GM12864 (cell line): ENCODE measurements around the gene CXCL6.

Source experiments
- DNase-seq: peaks from one replicate; pipeline ENCODE4 v3.0.0-alpha.2; 2011; ENCODE audit warnings: low read depth
- H3K4me3 ChIP-seq: 2 replicates; pipeline ENCODE4 v1.5.1; 2011; ENCODE audit warnings: mild to moderate bottlenecking, low read depth, low read length, control low read depth
- TF ChIP-seq, protein P1 (sequence below): IDR thresholded peaks from 2 replicates; pipeline ENCODE4 v1.5.1; 2011; ENCODE audit warnings: low read depth, mild to moderate bottlenecking, moderate library complexity, low read length, control low read depth, inconsistent platforms; ENCODE audit errors: missing control alignments

Gene CXCL6

DNA sequence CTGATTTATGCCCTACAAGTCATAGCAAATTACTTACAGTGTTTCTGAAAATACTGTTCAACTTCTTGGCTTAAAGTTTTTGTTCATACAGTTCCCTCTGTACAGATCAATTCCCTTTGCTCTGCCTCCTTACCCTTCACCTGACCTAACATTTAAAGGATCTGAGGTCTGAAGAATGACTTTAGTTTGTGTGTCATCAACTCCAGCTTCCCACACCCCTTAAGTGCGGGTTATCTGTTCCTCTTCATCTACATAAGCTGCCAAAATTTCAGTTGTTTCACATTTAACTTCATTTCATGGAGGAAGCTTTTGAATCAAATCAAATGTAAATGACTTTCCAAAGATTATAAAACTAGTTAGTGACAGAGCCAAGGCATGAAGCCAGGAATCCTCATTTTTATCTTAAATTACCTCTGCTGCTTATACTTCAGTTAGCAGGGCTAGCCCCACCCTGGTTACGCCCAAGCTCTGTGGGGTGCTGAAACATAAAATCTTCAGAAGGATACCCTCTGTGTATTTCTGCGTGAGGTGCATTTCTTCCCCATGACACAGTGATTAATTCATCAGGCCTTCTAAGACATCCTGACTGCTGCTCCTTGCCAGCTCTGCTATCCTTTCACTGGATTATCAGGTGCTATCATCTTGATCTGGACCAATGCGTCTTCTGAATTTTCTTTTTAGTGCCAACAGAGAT, 49.2 kb downstream of the CXCL6 start:
- no peak for DNase-seq
- TF ChIP-seq, protein P1, sequence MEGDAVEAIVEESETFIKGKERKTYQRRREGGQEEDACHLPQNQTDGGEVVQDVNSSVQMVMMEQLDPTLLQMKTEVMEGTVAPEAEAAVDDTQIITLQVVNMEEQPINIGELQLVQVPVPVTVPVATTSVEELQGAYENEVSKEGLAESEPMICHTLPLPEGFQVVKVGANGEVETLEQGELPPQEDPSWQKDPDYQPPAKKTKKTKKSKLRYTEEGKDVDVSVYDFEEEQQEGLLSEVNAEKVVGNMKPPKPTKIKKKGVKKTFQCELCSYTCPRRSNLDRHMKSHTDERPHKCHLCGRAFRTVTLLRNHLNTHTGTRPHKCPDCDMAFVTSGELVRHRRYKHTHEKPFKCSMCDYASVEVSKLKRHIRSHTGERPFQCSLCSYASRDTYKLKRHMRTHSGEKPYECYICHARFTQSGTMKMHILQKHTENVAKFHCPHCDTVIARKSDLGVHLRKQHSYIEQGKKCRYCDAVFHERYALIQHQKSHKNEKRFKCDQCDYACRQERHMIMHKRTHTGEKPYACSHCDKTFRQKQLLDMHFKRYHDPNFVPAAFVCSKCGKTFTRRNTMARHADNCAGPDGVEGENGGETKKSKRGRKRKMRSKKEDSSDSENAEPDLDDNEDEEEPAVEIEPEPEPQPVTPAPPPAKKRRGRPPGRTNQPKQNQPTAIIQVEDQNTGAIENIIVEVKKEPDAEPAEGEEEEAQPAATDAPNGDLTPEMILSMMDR, result no peak
- no peak overlapping the region for H3K4me3 ChIP-seq
